KOPT-K1 (cell line): ENCODE results near the gene NABP1.

Experiments used
- H3K27ac ChIP-seq: fragments of 200-600 bp; sonication (generic); 2 replicates; pipeline ENCODE4 v1.5.1; 2016; ENCODE audit warnings: antibody characterized with exemption, mild to moderate bottlenecking, low read depth, low read length; ENCODE audit not compliant: poor library complexity, severe bottlenecking
- H3K36me3 ChIP-seq: fragments of 200-600 bp; sonication (generic); 2 replicates; pipeline ENCODE4 v1.5.1; 2017; ENCODE audit warnings: antibody characterized with exemption, mild to moderate bottlenecking, low read length, moderate library complexity; ENCODE audit not compliant: insufficient read depth
- H3K9me3 ChIP-seq: fragments of 200-600 bp; sonication (generic); 2 replicates; pipeline ENCODE4 v1.5.1; 2017; ENCODE audit warnings: antibody characterized with exemption, low read length, mild to moderate bottlenecking; ENCODE audit not compliant: insufficient read depth, poor library complexity, severe bottlenecking

The NABP1 gene

DNA sequence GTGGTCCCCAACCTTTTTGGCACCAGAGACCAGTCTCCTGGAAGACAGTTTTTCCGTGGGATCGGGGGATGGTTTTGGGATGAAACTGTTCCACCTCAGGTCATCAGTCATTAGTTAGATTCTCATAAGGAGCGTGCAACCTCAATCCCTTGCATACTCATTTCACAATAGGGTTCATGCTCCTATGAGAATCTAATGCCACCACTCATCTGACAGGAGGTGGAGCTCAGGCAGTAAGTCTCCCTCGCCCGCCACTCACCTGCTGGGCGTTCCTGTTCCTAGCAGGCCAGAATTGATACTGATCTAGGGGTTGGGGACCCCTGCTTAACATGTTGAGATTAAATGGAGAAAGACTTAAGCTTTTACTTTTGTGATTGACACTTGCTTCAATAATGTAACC is 9.9 kb downstream of the NABP1 start:
- peaks cover 61% of the 10 kb centered on the region for H3K36me3 ChIP-seq
- no peak overlapping the region for H3K27ac ChIP-seq
- no peaks in the 10 kb centered on the region for H3K9me3 ChIP-seq

GRCh38 chr2:191688934-191689695 is 11.2 kb downstream of the NABP1 start:
- H3K27ac ChIP-seq, result no peak overlapping the region
- peaks cover 49% of the 10 kb centered on the region for H3K36me3 ChIP-seq

DNA sequence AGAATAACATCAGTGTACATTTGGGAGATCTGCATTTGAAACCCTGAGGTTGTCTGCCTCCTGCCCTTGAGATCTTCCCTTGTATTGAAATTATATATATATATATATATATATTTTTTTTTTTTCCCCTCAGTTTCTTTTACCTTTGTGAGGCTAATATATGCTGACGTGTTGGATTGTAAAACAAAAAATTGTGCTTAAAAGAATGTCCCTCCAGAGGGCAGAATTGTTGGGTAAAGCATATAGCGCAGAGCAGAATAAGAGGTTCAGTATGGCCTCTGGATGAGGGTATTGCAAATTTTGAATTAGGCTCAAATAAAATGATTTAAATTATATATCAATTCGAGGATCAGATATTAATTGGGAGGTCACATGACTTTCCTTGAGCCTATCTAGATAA is 12.4 kb downstream of the NABP1 start:
- Histone ChIP-seq H3K36me3 (peaks cover 36% of the 10 kb centered on the region), H3K27ac (no peak overlapping the region), H3K9me3 (no peaks in the 10 kb centered on the region)

More at GRCh38 chr2:191688934-191689695, 11.2 kb downstream of the NABP1 start:
- no peaks in the 10 kb centered on the region for H3K9me3 ChIP-seq

GRCh38 chr2:191691016-191691735 is 13.2 kb downstream of the NABP1 start:
- no peaks in the 10 kb centered on the region for H3K9me3 ChIP-seq
- no peak overlapping the region for H3K27ac ChIP-seq
- H3K36me3 ChIP-seq, result peaks cover 28% of the 10 kb centered on the region

GRCh38 chr2:191691898-191692297 is 14.0 kb downstream of the NABP1 start:
- H3K36me3 ChIP-seq, result peaks cover 21% of the 10 kb centered on the region
- H3K27ac ChIP-seq, result no peak overlapping the region
- H3K9me3 ChIP-seq, result no peaks in the 10 kb centered on the region

DNA sequence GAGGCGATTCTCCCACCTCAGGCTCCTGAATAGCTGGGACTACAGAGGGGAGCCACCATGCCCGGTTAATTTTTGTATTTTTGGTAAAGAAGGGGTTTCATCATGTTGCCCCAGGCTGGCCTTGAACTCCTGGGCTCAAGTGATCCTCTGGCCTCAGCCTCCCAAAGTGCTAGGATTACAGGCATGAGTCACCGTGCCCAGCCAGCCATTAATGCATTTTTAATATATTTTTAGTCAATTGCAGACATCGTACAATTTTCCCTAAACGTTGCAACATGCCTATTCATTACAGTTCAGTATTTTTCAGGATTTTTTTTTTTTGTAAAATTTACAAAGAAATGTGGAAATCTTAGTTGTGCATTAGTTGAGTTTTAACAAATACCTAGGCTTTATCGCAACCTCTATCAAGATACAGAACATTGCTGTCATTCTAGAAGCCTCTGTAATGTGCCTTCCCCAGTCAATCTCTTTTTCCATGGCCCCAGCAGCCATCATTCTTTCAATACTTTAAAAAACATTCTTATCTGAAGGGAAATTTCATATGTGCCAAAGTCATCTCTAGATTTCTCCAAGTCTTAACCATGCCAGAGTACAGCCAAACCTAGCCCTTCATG is 14.7 kb downstream of the NABP1 start:
- H3K27ac ChIP-seq, result no peak overlapping the region
- peaks cover 14% of the 10 kb centered on the region for H3K36me3 ChIP-seq
- H3K9me3 ChIP-seq, result no peaks in the 10 kb centered on the region

DNA sequence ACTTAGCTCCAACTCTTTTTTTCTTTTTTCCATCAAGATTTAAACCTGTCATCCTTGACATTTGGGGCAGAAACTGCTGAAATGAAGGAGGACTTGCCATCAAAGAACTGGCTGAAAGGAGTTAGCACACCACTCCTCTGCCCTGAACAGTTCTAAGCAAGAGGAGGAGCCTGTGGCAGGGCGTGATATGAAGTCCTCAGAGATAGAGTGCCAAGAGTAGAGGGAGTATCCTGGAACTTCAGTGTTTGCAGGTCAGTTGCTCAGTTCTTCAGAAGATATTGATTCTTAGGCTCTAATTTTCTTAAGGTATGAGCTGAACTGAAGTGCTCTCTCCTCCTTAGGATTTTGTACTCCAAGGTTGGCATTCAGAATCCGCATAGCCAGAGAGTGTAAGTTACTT is 15.2 kb downstream of the NABP1 start:
- peaks cover 8% of the 10 kb centered on the region for H3K36me3 ChIP-seq
- H3K9me3 ChIP-seq, result no peaks in the 10 kb centered on the region
- no peak overlapping the region for H3K27ac ChIP-seq

- Histone ChIP-seq H3K27ac (no peak overlapping the region), H3K36me3 (0 out of 2 replicates have a peak, but pooled peaks cover 2% of the 10 kb centered on the region), H3K9me3 (no peaks in the 10 kb centered on the region)
These were observed 15.8 kb downstream of the NABP1 start for GRCh38 chr2:191693778-191694177.

DNA sequence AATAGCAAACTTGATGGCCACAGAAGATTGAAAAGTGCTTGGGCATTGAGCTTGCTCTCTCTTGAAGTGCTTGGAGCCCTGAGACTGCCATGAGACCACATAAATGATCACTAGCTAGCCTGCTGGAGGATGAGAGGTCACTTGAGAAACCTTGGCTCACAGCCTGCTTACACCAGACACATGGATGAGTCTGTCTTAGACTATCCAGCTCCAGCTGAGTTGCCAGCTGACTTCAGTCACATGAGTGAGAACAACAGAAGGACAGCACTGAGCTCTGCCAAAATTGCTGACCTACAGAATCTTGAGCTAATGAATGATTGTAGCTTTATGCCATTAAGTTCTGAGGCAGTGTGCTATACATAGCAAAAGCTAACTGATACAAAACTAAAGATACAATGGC is 18.1 kb downstream of the NABP1 start:
- Histone ChIP-seq H3K27ac (no peak overlapping the region), H3K9me3 (no peaks in the 10 kb centered on the region)

GRCh38 chr2:191696966-191697365 is 19.0 kb downstream of the NABP1 start:
- Histone ChIP-seq H3K36me3 (no peaks in the 10 kb centered on the region), H3K27ac (no peak overlapping the region), H3K9me3 (no peaks in the 10 kb centered on the region)

More for the DNA sequence above, 18.1 kb downstream of the NABP1 start:
- no peaks in the 10 kb centered on the region for H3K36me3 ChIP-seq

GRCh38 chr2:191697870-191698269 is 19.9 kb downstream of the NABP1 start:
- Histone ChIP-seq H3K36me3 (no peaks in the 10 kb centered on the region), H3K27ac (no peak overlapping the region), H3K9me3 (no peaks in the 10 kb centered on the region)

- Histone ChIP-seq H3K36me3 (no peaks in the 10 kb centered on the region), H3K27ac (no peak overlapping the region), H3K9me3 (no peaks in the 10 kb centered on the region)
These were observed 21.5 kb downstream of the NABP1 start for GRCh38 chr2:191699341-191699945.

DNA sequence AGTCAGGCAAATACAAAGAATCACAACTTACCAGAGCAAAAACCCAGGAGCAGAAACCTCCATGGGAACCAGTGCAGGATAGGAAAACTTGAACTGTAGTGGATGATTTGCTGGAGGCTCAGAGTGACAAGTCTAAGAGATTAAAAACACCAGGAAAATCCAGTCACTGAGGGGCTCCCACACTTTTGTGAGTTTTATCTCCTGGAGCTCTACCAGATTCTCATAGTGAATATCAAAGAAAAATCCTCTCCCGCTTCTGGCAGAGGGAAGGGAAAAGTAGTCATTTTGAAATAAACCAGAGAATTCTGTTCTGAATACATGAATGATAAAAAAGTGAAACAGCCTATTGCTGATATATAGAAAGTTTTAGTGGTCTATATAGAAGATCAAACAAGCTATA is 23.1 kb downstream of the NABP1 start:
- H3K27ac ChIP-seq, result no peak overlapping the region
- no peaks in the 10 kb centered on the region for H3K9me3 ChIP-seq
- H3K36me3 ChIP-seq, result no peaks in the 10 kb centered on the region

GRCh38 chr2:191701696-191702095 is 23.8 kb downstream of the NABP1 start:
- H3K27ac ChIP-seq, result no peak overlapping the region
- H3K9me3 ChIP-seq, result no peaks in the 10 kb centered on the region
- no peaks in the 10 kb centered on the region for H3K36me3 ChIP-seq

- no peaks in the 10 kb centered on the region for H3K9me3 ChIP-seq
- no peaks in the 10 kb centered on the region for H3K36me3 ChIP-seq
- H3K27ac ChIP-seq, result no peak overlapping the region
These were observed 25.3 kb downstream of the NABP1 start for GRCh38 chr2:191703079-191703725.
